Ecto neural progenitor cell (in vitro differentiated cells): Measurements from ENCODE around the gene AMELX.

Experiments used
- DNase-seq: peaks from one replicate; pipeline ENCODE4 v3.0.0-alpha.2; 2018; ENCODE audit warnings: low spot score

AMELX gene

DNA sequence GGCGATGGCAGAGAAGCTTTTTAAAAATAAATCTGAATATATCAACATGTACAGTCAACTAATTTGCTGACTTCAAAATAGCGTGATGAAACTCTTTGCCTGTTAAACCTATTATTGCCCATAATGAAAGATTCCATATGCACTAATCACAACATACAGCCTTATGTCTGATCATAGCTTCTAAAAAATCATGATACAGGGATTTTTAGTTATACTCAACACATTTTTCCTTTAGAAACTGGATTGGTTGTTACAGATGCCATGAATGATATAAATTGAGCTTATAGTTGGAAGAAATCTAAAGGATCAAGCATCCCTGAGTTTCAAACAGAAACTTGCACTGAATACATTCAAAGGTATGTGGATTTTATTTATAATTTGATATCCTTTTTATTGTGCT, at the start of gene AMELX:
TSS of gene AMELX (plus strand) at position 301 of the 400 bp plus-strand sequence. CDS start 1,376 bp downstream, outside the sequence.
- no peak for DNase-seq

DNA sequence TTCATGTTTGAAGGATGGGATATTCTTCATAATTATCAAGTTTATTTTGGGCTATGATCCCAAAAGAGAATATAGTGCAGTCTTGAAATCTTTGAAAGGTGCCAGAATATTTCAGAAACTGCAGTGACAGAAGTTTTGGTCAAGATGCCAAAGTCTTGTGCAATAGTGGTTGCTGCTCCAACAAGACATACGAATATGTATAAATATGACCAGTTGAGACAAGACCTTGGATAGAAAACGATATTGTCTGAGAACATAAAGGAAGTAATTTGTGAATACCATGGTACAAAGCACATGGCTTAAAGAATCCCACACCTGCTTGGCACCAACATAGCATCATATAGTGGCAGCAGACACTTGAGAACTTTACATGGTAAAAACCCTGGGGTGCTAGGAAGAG, 48.6 kb upstream of the AMELX start:
- no peak for DNase-seq

DNA sequence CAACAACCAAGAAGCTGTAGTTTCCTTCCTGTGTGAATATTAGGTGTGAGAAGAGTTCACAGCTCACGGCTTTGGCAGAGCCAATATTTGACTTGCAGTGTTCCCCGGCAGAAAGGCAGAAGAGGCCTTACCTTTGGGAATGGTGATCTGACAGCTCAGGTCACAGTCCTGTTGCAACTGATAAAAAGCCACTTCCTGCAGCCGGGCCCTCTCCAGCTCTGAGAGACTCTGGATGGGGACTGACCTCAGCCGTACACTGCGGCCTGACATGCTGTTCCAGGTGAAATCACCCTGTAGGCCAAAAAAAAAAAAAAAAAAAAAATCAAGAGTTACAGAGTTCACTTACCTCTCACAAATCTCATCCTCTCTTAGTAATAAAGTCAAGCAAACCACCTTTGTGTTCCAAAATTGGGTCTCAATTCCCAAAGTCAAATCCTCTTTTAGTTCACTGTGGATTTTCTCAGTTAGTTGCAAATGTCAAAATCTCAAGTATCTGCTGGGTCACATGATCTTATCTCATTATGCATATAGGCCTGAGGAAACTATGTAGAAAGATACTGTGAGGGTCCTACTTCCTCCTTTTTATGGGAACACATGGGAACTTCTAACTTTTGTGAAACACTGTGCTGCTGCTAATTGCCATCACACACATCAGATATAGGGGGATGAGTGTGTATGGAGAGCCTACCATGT, 38.6 kb upstream of the AMELX start:
- DNase-seq, result no peak

DNA sequence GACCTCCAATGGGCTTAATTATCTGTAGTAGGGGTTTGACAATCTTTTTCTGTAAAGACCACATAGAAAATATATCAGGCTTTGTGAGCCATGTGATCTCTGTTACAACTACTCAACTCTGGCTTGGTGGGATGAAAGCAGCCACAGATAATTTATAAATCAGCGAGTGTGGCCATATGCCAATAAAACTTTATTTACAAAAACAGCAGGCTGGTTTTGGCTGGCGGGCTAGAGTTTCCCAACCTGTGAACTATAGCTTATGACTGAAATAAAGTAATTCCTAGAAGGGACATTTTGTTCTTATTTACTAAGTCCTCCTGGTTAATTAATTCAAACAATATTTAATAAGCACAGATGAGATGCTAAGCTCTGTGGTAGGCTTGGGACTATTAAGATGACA, 35.9 kb upstream of the AMELX start:
- DNase-seq, result no peak

DNA sequence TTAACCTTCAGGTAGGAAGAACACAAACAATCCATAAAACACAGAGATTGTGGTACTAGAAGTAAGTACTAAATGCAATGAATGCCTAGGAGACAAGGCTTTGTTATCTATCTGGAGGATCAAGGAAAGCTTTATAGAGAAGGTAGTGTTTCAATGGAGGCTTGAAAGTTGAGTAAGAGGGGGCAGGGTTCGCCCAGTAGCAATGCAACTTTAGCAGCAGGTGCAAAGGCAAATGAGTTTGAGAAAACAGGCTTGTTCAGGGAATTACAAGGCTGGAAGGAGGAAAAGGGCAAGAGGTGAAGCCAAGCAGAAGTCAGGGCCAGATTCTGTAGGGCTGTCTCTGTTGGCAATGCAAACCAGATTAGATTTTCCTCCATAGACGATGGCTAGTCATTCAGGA, 35.5 kb upstream of the AMELX start:
- no peak for DNase-seq

DNA sequence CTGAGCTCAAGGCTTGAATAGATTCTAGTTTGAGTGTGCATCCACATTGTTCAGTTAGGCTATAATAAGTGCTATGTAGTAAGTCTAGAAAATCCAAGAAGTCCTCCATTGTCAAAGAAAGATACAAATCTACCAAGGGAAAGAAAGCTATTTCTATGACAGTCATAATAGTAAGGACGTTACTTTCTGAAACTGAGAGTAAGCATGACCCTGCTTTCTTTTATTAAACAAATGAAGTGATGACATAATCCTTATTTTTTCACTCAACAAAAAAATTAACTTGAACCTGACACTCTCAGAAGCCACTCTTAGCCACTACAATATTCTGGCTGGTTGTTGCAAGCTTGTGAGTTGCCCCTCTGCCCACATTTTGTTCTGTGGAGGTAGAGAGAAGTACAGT, 33.8 kb upstream of the AMELX start:
- DNase-seq, result no peak

DNA sequence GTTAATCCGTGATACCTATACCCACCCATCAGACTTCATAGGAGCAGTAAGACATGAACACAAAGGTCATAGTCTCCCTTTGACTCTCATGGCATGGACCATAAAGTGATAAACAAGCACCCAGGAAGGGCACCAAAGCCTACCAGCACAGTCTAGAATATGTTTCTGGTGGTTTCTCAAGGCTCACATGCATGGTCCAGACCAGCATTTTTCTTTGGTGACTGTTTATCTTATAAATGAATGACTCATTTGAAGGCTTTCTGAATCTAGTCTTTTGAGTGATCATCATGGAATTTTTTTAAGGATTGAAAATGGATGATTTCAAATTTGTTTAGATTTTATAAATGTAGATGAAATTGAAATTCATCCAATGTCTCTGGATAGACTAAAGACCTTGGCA, 32.0 kb upstream of the AMELX start:
- DNase-seq, result no peak

DNA sequence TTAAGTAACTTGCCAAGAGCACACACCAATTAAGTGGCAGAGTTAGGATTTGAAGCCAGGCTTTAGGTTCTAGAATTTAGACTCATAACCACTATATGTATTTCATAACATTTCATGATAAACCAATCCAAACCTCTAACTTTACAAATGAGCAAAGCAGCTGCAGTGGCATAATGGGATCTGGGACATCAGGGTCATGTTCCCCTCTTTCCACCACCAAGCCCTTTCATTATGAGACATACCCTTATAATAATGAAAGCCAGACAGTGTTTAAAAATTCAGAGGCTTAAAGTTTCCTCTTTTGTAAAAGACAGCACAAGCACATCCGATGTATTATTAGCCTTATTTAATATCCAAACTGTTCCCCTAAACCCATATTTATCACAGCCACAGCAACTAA, 28.3 kb upstream of the AMELX start:
- no peak for DNase-seq

DNA sequence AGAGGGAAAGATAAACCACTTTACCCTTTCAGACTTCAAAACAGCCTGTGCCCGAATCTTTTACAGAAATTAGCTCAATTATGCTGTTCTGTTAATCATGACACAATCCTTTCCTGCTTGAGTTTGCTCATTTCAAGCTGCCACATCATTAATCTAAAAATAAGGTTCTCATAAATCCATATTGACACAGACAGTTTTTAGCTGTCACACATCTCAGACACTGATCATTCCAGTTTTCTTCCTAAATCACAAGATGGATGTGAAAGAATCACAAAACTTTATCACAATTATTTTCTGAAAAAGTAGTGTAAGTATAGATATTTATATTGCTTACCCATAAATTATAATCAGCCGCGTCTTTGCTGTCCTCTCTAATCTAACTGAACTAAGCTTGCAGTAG, 27.9 kb upstream of the AMELX start:
- no peak for DNase-seq

DNA sequence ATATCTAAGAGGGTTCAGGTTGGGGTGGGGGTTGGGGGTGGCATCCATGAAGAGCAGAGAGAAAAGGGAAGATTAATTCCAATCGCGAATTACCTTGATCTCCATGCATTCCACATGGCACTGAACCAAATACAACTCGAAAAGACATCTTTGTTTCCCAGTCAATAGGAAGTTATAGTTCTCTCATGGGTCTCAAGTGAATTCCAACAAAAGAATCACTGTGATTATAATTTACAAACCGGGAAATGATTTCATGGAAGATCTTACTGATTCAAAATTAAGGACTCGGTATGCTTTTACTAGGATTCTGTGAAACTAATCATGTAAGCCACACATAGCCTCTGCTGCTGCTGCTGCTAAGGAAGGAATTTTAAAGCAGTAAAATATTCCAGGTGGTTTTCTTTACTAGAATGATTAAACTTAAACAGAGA, 26.6 kb upstream of the AMELX start:
- DNase-seq, result no peak

DNA sequence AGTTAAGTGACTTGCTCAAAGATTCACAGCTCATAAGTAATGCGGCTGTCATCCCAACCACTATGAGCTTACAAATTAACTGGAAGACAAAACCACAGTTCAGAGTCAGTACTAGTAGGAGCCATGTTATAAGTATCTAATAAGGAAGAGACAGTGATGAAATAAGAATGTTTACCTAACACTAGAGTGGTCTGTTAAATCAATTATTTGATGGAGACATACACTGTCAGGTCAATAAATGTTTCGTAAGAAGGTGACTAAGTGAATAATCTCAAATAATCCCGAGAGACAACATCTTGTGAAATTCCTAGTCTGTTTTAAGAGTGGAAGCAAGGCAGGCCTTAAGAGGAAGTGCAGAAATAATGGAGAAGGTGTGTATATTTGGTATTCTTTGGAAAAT, 25.8 kb upstream of the AMELX start:
- no peak for DNase-seq

DNA sequence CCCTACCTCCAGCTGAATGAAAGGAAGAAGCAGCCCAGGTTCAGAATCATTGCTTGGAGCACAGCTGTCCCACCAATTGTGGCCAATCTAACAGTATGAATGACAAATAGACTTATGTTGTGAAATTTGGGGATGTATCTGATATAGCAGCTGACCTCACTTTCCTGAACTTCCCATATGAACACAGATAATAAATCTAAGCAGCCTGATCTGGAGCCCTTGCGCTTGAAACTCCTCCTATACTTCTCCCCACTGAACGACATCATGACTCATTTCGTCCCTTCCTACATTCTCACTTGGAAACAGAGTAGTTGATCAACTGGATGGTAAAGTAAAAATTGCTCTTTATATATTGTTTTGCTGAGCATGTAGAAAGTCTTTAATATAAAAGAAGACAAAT, 24.2 kb upstream of the AMELX start:
- DNase-seq, result no peak

DNA sequence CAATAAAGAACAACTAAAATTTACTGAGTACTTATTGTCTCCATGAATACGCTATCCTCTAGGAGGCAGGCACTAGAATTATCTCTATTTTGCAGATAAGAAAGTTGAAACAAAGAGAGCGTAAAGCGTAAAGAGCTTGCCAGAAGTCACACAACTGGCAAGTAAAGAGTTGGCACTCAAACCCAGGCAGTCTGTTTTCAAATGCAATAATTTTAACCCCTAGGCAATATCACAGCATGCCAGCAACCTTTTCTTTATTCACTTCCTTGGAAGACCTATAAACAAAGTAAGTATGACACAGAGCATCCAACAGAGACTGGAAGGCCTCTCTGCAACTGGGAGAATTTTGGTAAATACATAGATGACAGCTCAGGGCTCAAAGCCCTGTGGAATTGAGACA, 23.2 kb upstream of the AMELX start:
- DNase-seq, result no peak

DNA sequence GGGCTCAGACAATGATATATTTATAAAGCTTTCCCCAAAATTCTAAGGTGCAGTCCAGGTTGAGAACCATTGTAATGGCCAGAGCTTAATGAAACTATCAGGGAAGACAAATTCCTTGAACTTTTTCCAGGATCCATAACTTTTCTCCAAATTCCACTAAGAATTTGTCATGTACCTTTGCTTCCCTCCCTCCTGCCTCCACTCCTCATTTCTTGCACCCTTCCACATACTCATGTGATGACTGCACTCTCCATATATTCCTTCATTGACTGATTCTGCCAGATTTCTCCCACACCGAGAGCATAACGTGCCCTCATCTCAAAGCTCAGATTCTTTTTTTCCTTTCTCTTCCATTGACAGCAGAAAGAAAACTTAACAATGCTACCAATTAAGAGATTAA, 20.9 kb upstream of the AMELX start:
- DNase-seq, result no peak

DNA sequence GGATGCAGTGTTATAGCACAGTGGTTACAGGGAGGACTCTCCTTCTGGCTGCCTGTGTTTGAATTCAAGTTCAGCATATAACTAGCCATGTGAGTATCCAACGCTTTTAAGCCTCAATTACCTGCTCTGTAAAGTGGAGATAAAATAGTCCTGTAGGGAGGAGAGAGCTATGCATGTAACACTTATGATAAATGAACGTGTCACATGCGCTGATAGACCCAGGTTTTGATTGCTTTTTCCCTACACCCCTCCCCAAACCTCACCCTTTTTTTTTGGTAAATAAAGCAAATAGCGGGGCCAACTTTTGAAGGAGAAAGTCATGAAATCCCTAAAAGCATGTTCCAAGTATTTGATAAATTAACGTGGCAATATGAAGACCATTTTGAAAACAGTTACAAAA, 20.4 kb upstream of the AMELX start:
- DNase-seq, result no peak

DNA sequence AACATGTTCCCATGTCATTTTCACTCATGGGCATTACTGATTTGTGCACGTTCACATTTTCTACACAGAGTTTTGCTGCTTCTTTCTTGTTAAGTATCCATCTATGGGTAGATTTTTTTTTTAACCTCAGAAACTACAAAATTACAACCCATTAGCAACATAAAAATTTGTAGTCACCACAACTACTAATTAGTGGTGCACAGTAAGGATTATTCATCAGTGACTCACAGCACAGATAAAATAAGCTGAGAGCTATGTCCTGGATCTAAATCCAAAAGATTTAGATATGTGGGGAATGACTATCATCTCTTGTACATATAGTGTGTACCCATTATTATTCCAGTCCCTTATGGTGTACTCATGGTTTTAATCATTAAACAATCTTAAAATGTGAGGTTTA, 19.7 kb upstream of the AMELX start:
- DNase-seq, result no peak

DNA sequence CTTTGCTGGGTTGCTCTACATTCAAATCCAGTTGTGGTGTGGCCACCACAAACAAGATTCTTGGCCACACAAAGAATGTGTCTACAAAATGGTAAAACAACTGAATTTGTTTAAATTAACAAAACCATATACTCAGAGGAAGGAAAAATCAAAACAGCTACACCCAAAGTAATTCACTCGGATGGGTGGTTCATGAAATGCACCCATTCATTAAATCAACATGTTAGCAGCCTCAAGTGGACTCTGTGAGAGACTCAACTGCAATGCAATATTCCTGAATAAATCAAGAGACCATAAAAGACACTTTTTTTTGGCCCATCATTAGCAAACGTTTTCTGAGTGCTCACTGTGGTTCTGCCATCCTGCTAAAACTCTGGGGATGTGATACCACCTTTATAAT, 11.2 kb upstream of the AMELX start:
- no peak for DNase-seq

DNA sequence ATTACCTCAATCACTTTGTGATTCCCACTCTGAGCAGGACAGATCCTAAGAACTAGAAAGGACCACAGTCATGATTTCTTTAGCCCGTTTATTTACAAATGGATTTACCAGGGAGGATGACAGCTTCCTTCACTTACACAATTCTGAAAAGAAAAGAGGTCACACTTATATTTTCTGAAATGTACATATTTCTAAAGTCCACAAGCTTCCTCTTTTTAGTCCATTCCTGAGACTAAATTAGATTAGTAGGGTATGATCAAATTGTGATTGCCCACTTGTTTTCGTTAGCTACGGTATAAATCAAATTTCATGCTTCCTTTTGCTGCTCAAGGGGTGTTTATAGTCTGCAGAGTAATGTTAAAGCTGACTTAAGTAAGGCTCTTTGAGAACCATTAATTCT, 7.6 kb upstream of the AMELX start:
- no peak for DNase-seq

DNA sequence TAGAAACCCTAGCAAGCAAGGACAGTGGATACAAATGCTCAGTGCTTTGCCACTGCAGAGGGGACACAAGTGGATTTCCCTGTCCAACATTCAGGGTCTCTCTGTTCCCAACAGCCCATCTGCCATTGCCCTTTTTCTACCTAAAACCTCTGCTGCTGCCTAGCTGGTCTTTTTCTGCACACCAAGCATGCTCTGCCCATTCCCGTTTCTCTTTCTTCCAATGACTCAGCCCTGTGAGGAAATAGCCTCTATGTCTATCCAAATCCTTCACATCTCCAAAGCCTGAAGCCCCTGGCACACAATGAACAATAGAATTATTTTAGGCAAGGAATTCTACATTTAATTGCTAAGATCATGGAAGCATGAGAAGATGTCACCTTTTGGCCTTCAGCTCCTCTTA, 5.7 kb upstream of the AMELX start:
- no peak for DNase-seq

DNA sequence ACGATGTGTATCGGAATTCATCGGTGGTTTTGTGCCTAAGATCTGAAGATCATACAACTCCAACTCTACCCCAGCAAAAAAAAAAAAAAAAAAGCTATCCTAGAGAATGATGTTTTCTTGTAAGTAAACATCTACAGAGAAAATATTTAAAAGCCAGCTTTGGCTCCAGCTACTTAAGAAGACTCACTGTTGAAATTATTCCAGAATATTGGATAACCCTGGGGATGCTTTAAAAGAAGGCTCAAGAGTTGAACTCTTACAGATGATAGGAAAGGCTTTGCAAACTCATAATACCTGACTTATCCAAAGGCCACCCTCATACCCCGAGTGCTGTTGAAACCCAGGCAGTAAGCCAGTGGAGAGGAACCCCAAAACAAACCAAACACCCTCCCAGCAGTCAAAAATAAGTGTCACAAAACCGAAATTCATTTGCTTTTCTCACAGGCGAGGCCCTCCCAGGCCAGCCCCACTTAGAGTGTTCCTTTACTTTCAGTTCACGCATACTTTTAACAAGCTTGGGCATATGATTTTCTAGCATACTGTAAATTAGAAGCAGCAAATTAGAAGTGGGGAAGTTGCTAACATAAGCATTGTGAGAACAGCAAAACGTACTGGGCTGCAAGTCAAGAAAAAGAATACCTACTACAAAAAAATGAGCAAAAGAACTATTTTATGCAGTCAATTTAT, 2.7 kb upstream of the AMELX start:
- DNase-seq, result no peak

DNA sequence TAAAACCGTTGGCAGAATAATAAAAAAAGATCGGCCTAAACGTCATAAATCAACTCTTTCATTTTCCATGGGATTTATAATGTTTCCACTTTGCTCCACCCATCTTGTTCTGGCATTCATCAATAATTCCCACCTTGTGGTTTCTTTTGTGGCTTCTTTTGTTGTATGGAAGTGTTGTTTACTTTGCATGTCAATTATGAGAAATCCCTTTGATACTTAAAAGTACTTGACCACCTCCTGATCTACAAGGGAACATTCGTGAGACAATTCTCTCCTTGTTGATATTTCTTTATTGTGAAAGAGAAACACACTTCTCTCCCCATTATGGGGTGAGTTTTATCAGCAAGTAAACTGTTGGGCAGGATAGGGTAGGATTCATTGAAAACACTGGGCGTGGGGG, 2.8 kb downstream of the AMELX start:
- DNase-seq, result no peak

DNA sequence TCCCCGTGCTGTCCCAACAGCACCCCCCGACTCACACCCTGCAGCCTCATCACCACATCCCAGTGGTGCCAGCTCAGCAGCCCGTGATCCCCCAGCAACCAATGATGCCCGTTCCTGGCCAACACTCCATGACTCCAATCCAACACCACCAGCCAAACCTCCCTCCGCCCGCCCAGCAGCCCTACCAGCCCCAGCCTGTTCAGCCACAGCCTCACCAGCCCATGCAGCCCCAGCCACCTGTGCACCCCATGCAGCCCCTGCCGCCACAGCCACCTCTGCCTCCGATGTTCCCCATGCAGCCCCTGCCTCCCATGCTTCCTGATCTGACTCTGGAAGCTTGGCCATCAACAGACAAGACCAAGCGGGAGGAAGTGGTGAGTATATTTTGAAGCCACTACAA, 5.4 kb downstream of the AMELX start:
- no peak for DNase-seq

DNA sequence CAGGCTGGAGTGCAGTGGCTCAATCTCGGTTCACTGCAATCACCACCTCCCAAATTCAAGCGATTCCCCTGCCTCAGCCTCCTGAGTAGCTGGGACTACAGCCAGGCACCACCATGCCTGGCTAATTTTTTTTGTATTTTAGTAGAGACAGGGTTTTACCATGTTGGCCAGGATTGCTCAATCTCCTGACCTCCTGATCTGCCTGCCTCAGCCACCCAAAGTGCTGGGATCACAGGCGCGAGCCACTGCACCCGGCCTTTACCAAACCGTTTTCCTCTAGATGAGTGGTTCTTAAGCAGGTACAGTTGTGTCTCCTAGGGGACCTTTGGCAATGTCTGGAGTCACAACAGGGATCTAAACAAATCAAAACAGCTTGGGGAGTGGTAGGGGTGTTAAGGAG, 11.6 kb downstream of the AMELX start:
- DNase-seq, result no peak

DNA sequence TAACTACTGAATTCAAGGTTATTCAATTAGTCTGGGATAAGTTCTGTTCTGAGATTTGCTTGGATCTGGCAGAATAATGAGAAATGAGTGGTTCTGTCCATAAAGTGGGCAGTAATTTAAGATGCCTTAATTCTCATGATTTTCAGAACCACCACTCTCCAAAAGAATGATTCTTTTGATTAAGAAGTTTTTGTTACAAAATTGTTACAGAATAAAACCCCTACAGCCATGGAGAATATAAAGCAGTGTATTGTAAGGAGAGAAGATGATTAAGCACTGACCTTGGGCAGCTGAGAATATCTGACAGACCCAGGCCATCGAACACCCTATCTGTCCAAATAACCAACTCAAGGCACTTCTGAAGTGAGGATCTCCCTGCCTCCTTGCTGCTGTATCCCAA, 12.4 kb downstream of the AMELX start:
- DNase-seq, result no peak
